Right lobe of liver (tissue), 6 donors: ENCODE data around the gene CD46. TPM values are rescaled to one million over a fixed set of nuclear protein-coding genes. Genes with fewer than 3 reads are reported as not detected.

Experiments
- ATAC-seq, 4 donors: fragments of 200-7000 bp; cut with Tn5 transposase; one replicate each; pipeline ENCODE4 v1.9.1; 2020; ENCODE audit warnings: mild to moderate bottlenecking in 4 of 4, moderate library complexity in 4 of 4
- DNase-seq, 3 donors: peaks; one replicate each; pipeline ENCODE4 v3.0.0-alpha.2; 2020
- H3K27ac ChIP-seq, 3 donors: fragments of 200-600 bp; one replicate each; pipeline ENCODE4 v1.8.0; 2022
- H3K27me3 ChIP-seq, 2 donors: fragments of 200-600 bp; one replicate each; pipeline ENCODE4 v1.8.0; 2022
- H3K36me3 ChIP-seq, 4 donors: fragments of 200-600 bp; sonication (generic) in 1 of 4; one replicate each; pipeline versions ENCODE4 v1.5.1 to v1.8.0; 2017 to 2022; ENCODE audit warnings: control low read depth in 1 of 4
- H3K4me1 ChIP-seq, 4 donors: fragments of 200-600 bp; sonication (generic) in 1 of 4; one replicate each; pipeline versions ENCODE4 v1.5.1 to v1.8.0; 2017 to 2022; ENCODE audit warnings: control low read depth in 1 of 4
- H3K4me3 ChIP-seq, 3 donors: fragments of 200-600 bp; one replicate each; pipeline ENCODE4 v1.8.0; 2022
- H3K9me3 ChIP-seq, 4 donors: fragments of 200-600 bp; sonication (generic) in 1 of 4; one replicate each; pipeline versions ENCODE4 v1.5.1 to v1.8.0; 2017 to 2022; ENCODE audit warnings: control low read depth in 1 of 4
- CTCF ChIP-seq, 4 donors: fragments of 200-600 bp in 3 of 4; fragments of 450-650 bp in 1 of 4; IDR thresholded peaks; one replicate each; pipeline versions ENCODE4 v1.5.1 to v1.8.0; 2016 to 2022; ENCODE audit warnings: antibody characterized with exemption in 4 of 4, mild to moderate bottlenecking in 2 of 4
- POLR2A ChIP-seq: fragments of 450-650 bp; IDR thresholded peaks from one replicate; pipeline ENCODE4 v1.6.1; 2017; ENCODE audit warnings: antibody characterized with exemption, mild to moderate bottlenecking
- WGBS: methylation state at CpG from one replicate; pipeline ENCODE4 v1.1.6; 2018; ENCODE audit warnings: low coverage, low lambda C conversion rate; ENCODE audit not compliant: insufficient coverage; ENCODE audit errors: missing lambda C conversion rate; 5-methylcytosine and 5-hydroxymethylcytosine counted together
- intact Hi-C, 2 donors: fragments of 100-400 bp; cut with DNase I; formaldehyde crosslinking; loops; one replicate each; pipeline versions ENCODE4 v1.11.2 to v1.14.1; 2022
- total RNA-seq, 6 experiments: library from RNA; depleted of rRNA in 2 of 6; stranded (reverse); fragments of >200 nt in 2 of 6; fragmentation: NEBNext Ultra II Directional in 3 of 6; extraction: Animal tissue kit (Norgen Biotek cat#: 25700) in 3 of 6; gene quantifications; one replicate each; pipeline versions ENCODE4 v1.1.0 to v1.2.4, GENCODE V29; 2016 to 2023
- donor health status: DM: no; HTN: yes; CAD: no.
- donor health status: DM: no; HTN: no; CAD: no.
- donor health status: DM: no; HTN: no; CAD: no.
- donor health status: DM: no; HTN: yes; CAD: no.
- donor health status: DM: no; HTN: yes; CAD: no.

The CD46 gene
- total RNA-seq, 6 experiments from 2014 or later = 99.3 to 133 (median 114) TPM

GRCh38 chr1:207801819-207802218 is 50.0 kb downstream of the CD46 start:
- ATAC-seq (no peak), DNase-seq (no peak)
- intact Hi-C loops = no loop called here
- peaks cover 0 to 51% (median 29%) of the 10 kb centered on the region in 4 donors for H3K36me3 ChIP-seq
- peaks cover 0 to 22% (median 0%) of the 10 kb centered on the region in 4 donors for H3K4me1 ChIP-seq
- TF ChIP-seq CTCF (IDR thresholded peaks at IDR 0.05) = no peak
- no peak for TF ChIP-seq POLR2A
- no peak overlapping the region for H3K27ac ChIP-seq
- no peaks in the 10 kb centered on the region for H3K27me3 ChIP-seq
- 28% methylated on average over 2 of the region's 12 CpGs for WGBS
- no peaks in the 10 kb centered on the region for H3K9me3 ChIP-seq
- H3K4me3 ChIP-seq = no peak overlapping the region

- intact Hi-C loops = no loop called here
- ATAC-seq (no peak), DNase-seq (no peak)
- no peak for TF ChIP-seq CTCF (IDR thresholded peaks at IDR 0.05)
- no peak for TF ChIP-seq POLR2A
- Histone ChIP-seq H3K4me1 (peaks cover 0 to 32% (median 7%) of the 10 kb centered on the region in 4 donors), H3K4me3 (no peak overlapping the region), H3K27ac (no peak overlapping the region), H3K9me3 (no peaks in the 10 kb centered on the region), H3K36me3 (peaks cover 0 to 70% (median 42%) of the 10 kb centered on the region in 4 donors), H3K27me3 (no peaks in the 10 kb centered on the region)
- 83% methylated on average over 9 of the region's 9 CpGs for WGBS
Measured at GRCh38 chr1:207803678-207804077, 51.8 kb downstream of the CD46 start.

- no peak for TF ChIP-seq CTCF (IDR thresholded peaks at IDR 0.05)
- TF ChIP-seq POLR2A = no peak
- DNase-seq (no peak), ATAC-seq (no peak)
- H3K9me3 ChIP-seq = no peaks in the 10 kb centered on the region
- peaks cover 0 to 44% (median 13%) of the 10 kb centered on the region in 4 donors for H3K4me1 ChIP-seq
- peaks cover 0 to 82% (median 44%) of the 10 kb centered on the region in 4 donors for H3K36me3 ChIP-seq
- WGBS = 56% methylated on average over 2 of the region's 5 CpGs
- H3K4me3 ChIP-seq = no peak overlapping the region
- intact Hi-C loops = no loop called here
- H3K27ac ChIP-seq = no peak overlapping the region
- H3K27me3 ChIP-seq = no peaks in the 10 kb centered on the region
Measured at GRCh38 chr1:207804721-207805468, 53.0 kb downstream of the CD46 start.

- Histone ChIP-seq H3K36me3 (peaks cover 0 to 90% (median 46%) of the 10 kb centered on the region in 4 donors), H3K27me3 (no peaks in the 10 kb centered on the region), H3K9me3 (no peaks in the 10 kb centered on the region), H3K4me1 (peaks cover 0 to 55% (median 18%) of the 10 kb centered on the region in 4 donors), H3K27ac (peak overlapping the region; percentile 6 to 52 (median 47)), H3K4me3 (no peak overlapping the region)
- ATAC-seq (peak; percentile 16 to 61 (median 54)), DNase-seq (peak in 1 of 3 donors; percentile 67)
- no peak for TF ChIP-seq CTCF (IDR thresholded peaks at IDR 0.05)
- no peak for TF ChIP-seq POLR2A
- 20% methylated on average over 2 of the region's 5 CpGs for WGBS
- intact Hi-C loops = no loop called here
Measured at GRCh38 chr1:207805841-207806421, 54.1 kb downstream of the CD46 start.
